ENCODE measurements around the gene KCNE4.
A peak's percentile ranks its signal among the peaks of the same experiment; 100 is the strongest.

Gene KCNE4

DNA sequence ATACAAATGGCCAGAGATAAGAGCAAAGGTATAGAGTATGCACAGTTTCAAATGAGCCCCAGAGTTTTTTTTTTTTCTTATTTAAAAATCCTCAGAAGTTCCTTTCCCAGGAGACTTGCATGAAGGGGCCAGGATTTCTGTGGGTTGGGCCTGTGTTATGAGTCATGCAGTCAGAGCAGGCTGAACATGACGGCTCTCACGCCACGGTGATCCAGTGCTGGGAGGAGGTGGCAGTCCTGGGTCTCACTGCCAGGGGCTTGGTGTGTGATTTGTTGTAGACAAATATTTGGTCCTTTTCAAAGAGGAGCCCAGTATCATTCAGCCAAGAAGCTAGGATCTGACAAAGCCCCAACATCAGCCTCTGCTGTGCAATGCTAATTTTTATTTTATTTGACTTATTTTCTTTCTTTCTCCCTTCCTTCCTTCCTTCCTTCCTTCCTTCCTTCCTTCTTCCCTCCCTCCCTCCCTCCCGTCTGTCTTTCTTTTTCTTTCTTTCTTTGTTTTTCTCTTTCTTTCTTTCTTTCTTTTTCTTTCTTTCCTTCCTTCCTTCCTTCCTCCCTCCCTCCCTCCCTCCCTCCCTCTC is 10.4 kb upstream of the KCNE4 start:
- DNase-seq = peak; percentile 81 to 83 (median 83)

DNA sequence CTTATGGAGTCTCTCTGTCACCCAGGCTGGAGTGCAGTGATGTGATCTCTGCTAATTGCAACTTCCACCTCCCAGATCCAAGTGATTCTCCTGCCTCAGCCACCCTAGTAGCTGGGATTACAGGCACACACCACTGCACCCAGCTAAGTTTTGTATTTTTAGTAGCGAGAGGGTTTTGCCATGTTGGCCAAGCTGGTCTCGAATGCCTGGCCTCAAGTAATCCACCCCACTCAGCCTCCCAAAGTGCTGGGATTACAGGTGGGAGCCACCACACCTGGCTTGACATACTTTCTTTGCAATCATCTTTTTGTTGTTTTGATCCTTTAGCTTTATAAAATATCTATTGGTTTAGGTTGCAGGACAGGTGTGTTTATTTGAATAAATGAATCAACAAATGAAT is 9.7 kb upstream of the KCNE4 start:
- DNase-seq = no peak

DNA sequence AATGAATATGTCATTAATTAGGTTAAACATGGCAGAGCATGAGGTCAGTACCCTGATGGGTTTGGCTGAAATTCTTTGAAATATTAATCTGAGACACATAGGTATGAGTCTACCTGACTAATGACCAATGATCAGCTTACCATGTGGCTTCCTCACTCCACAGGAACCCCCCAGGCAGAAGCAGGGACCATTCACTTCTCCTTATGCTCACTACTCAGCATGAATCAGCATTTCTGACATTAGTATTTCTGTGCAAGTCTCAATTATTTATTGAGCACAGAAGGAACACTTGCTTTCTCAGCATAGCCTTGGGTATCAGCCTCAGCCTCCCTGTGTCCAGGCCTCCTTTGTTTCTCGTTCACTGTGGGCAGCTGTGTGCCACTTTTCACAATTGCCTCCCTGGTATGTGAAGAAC is 9.3 kb upstream of the KCNE4 start:
- DNase-seq = peak; percentile 42 to 59 (median 49)

DNA sequence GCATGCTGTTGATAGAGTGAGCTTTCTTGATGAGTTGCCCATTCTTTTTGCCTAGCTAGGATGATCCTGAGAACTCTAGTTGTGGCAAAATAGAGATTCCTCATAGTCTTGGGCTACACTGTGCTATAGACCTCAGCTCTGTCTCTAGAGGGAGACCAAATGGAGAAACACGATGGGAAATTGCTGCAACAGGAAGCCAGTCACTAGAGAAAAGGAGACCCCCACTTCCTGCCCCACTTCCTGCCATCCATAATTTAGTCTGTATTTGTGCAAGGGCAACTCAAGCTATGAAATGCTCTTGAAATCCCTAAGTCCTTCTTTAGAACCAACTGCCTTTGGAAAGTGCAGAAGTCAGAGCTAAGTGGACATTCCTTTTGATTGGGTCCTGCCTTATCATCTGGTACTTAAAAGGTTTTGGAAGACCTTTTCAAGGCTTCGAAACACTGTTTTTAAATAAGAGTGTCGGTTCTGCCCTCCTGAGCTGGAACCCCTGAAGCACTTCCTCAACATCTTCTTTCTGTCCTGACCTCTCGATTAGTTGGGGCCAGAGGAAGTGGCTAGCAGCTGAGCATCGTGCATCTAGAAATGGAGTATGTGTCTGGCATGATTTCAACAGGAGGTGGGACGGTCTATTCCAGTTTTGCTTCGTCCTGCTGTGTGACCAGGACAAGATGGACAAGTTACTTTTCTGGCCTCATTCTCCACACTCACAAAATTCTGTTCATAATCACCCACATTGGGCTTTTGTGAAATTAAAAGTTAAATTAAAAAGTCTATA is 8.6 kb upstream of the KCNE4 start:
- peak; percentile 30 to 42 (median 37) for DNase-seq

DNA sequence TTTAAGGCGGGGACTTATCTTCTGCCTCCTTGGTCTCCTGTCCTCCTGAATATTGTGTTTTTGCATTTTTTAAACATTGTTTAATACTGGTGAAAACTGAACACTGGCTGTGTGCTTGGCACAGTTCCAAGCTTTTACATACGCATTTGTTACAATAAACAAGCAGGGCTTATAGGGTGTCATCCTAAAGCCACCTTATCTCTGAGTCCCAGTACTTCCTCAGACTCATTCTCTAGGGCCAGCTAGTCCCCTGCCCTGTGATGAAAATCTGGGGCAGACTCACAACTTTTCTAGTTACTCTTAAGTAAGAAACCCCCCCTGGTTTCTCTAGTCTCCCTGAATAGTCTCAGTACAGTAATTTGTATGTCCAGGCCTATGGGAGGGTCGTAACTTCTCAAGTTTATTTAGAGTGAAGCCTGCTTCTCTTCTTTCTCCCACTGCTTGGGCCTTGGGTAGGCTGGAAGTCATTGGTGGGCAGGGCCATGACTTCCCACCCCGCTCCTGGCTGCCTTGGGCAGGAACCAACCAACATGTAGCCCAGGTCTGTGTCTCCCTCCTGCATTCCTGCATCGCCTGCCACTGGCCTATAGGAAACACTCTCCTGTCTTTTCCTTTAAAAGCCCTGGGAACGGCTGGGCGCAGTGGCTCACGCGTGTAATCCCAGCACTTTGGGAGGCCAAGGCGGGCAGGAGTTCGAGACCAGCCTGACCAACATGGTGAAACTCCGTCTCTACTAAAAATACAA is 7.7 kb upstream of the KCNE4 start:
- DNase-seq = no peak

DNA sequence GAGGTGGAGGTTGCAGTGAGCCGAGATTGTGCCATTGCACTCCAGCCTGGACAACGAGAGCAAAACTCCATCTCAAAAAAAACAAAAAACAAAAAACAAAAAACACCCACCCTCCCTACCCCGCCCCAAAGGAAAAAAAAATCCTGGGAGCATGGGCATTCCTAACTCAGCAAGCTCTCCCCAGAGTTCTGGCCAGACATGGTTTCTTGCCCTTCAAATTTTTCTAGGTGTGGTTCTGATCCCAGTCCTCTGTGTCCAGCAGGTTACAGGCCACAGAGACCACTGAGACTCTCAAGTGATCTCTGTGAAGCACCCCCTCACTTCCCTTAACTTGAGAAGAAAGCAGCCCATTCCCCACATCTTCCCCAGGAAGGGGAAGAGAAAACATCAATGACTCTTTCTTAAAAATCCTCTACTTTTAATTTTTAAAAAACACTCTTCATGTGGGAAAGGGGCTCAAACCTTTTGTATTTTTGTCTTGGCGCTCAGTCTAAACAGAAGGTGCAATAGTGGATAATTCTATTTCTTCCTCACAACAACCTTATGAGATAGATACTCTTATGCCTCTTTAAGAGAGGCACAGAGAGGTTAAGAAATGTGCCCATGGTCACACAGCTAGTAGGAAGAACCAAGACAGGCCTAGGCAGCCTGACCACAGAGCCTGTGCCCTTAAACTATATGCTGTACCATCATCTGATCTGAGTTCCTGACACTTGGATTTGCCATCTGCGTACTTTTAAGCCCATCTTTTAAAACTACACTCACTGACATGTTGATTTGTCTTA is 6.9 kb upstream of the KCNE4 start:
- no peak for DNase-seq

DNA sequence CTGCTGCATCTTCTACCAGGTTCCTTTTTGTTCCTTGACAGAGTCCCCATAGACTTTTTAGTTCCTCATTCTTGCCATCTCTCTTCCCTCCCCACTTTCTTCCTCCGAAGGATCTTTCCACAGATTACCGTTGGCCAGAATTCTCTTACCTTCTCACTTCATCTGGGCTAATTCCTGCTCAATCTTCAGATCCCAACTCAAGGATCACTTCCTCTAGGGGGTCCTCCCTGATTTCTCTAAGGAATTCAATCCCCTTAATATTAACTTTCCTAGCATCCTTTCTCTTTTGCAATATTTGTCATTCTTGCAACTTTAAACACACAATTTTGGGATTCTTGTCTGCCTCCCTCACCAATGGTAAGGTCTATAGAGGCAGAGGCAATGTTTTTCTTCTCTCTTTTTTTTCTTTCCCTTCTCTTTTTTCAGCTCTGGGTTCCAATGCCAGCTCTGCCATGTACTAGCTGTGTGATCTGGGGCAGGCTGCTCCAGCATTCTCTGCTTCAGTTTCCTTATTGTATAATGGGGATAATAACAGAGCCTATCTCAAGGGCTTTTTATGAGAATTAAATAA is 5.4 kb upstream of the KCNE4 start:
- no peak for DNase-seq

DNA sequence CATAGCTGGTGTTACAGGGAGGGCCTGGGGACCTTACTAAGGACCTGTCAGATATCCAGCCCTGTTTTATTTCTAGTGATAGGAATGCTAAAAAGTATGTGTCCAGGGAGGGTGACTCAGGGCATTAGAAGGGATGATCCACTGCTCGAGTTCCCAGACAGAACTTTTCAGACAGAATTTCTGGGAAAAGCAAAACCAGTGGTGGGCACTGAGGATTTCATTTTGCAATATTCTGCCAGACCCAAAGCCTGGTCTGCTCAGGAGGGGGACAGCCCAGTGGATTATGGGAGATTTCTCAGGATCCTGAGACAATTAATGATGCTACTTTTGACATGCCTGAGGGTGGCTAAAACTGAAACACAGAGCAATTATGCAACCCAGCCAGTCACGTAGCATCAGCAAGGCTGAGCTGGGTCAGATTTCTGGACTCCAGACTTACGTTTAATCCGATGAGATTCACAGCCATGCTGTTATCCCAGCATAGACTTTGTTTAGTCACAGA is 4.7 kb upstream of the KCNE4 start:
- DNase-seq = no peak

DNA sequence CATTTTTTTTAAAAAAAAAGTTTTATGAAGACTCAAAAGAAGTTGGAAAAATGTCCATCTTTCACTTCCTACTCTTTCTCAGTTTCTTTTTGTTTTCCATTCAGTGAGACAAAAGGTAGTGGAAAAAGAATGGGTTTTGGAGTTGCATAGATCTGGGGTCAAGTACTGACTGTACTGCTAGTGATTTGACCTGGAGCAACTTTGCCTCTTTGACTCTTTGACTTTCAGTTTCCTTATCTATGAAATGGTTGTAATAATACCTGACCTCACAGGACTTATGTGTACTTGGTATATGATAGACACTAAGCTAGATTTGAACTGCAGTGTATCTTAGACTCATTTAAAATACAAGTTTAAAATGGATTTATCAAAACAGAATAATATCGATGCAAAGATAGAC is 3.5 kb upstream of the KCNE4 start:
- no peak for DNase-seq

DNA sequence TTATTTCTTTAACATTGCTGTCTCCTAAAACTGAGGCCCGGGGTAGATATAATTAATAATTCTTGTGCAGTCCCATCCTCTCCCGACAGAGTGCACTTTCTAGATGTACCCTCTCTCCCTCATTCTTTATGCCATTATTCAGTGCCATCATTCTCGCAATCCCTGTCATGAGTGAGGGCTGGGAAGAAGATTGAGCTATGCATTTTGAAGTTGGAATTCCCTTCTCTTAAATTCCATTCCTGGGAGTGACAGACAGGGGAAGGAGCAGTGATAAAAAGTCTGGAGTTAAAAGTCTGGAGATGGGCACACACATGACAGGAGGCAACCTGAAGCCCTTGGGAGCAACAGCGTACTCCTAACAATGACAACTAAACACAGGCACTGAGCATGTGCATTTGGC is 2.6 kb upstream of the KCNE4 start:
- DNase-seq = no peak

DNA sequence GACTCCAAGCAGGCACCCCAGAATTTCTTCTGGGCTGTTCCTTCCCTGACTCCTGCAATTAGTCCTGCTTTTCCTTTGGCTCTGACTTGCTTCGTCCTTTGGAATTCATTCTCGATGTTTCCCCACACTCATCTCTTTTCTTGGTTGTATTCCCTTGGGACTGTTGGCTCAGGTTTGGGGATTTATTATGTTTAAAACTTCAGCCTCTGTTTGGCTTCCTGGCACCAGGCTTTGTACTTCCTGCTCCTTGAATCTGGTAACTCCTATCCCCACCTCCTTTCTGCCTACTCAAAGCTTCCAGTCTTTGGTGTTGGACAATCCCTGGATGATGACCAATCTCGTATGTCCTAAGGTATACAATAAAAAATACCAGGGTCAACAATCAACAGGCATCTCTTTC is 1.8 kb upstream of the KCNE4 start:
- DNase-seq = no peak

DNA sequence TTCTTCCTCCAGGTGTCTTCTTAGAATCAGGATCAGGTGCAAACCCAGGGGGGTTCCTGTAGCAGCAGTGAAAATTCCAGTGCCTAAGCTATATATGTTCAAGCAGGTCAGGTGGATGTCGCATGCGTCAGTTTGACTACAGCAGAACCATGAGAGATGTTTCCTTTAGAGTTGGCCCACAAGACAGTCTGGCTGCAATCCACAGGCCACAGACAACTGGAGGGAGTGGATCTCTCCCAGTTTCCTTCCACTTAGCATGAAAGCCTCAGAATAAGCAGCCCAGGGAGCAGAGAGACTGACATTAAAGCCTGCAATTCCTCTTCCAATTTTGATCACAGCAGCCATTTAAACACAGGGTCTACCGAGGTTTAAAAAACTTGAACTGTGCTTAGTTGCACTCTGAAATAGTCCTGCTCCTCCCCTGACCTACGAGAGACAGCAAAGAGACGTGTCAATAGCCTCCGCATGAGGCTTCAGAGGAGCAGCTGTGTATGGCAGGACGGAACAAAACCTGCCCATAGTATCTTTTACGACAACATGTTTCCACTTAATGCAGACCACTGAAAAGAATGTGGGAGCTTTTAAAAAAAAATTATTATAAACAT is 988 bp upstream of the KCNE4 start:
- no peak for DNase-seq

DNA sequence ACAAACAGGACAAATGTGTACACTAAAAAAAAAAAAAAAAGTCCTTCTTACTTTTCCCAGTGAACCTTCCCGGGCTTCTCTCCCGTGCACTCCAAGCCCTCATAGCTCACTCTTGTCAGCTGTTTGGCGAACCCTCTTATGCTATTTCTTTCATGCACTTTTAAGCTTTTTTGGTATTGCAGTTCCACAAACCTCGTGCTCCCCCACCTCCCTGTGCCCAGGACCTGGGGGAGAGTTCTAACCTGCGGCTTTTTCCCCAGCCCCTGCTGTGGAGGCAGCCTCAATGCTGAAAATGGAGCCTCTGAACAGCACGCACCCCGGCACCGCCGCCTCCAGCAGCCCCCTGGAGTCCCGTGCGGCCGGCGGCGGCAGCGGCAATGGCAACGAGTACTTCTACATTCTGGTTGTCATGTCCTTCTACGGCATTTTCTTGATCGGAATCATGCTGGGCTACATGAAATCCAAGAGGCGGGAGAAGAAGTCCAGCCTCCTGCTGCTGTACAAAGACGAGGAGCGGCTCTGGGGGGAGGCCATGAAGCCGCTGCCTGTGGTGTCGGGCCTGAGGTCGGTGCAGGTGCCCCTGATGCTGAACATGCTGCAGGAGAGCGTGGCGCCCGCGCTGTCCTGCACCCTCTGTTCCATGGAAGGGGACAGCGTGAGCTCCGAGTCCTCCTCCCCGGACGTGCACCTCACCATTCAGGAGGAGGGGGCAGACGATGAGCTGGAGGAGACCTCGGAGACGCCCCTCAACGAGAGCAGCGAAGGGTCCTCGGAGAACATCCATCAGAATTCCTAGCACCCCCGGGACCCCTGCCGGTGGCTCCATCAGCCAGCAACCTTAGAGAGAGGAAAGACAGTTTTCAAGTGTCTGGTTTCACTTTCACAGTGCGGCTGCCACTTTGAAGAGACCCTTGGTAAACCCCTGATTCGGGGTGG is 826 bp downstream of the KCNE4 start:
- no peak for DNase-seq

DNA sequence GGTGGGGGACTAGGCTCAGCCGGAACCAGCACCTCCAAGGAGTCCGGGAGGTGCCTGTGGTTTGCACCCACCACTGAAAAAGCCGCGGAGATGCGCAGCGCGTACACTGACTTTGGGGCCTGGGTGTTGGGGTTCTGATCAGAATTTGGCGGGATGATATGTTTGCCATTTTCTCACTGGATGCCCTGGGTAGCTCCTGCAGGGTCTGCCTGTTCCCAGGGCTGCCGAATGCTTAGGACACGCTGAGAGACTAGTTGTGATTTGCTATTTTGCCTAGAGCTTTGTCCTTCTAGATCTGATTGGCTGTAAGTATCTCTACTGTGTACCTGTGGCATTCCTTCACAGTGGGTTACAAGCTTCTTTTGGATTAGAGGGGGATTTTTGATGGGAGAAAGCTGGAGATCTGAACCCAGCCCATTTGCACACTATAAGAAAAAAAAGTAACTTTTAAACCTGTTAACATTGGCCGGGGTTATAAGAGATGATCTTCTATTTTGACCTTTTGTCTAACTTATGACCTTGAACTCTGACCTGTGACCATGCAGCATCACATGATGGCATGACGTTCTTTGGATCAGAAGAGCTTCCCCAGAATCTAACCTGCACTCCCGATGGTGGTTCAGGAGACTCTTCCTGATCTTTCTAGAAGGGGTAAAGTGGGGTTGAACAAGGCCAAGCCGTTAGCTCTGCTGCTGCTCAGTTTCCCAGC is 1.6 kb downstream of the KCNE4 start:
- DNase-seq = no peak

DNA sequence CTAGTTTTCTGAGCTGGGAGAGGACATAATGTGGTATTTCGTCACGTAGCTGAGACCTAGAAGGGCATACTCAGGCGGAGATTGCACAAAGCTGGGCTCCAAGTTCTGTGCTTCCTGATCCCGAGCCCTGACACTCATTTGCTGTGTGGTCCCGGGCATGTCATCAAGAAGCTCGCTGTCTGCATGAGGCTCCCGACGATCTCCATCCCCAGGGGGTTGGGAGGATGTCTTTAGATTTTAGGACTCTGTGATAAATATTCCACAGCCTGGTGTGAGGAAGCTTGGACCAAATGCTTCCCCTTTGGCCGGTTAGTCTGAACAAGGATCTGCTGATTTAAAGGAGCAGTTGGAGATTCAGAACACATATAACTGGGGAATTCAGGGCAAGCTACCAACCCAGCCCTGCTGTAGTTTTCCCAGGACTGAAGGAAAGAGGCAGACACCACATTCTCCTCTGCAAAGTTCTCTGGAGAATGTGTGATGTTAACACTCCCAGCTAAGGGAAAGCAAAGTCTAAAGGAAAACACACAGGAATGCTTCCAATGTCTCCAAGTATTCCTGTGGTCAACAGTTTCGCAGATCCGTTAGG is 2.3 kb downstream of the KCNE4 start:
- DNase-seq = no peak

DNA sequence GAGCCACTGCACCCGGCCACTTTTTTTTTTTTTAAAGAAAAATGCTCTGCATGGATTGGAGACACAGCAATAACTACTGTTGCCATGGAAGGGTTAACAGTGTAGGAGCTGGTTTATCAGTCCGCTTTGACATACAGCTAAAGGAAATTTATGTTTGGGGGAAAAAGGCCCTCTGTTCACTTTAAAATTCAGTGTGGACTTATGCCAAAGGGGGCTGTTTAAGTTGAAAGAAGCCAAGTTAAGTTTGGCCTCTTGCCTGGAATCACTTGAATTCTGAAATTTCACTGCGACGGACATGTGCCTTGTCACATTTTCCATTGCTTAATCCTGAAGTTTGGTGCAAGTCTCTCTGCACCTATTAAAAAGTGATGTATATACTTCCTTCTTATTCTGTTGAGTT is 3.1 kb downstream of the KCNE4 start:
- DNase-seq = no peak

DNA sequence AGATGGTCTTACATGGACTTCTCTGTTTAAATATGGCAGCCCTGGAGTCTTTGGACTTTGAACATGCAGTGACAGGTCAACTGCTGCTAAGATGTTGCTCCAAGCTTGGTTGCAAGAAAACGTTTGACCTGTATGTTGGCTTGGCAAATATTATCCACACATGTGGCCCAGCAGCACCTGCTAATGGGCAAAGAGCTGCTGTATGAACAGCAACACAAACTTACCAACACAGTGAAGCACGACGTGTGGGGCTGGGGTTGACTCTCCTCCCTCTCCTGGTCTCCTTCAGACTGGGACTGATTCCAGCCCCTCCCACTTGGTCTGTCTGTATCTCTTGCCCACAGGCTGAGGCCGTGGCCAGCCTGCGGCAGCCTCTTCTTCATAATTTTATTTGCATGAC is 3.8 kb downstream of the KCNE4 start:
- no peak for DNase-seq

DNA sequence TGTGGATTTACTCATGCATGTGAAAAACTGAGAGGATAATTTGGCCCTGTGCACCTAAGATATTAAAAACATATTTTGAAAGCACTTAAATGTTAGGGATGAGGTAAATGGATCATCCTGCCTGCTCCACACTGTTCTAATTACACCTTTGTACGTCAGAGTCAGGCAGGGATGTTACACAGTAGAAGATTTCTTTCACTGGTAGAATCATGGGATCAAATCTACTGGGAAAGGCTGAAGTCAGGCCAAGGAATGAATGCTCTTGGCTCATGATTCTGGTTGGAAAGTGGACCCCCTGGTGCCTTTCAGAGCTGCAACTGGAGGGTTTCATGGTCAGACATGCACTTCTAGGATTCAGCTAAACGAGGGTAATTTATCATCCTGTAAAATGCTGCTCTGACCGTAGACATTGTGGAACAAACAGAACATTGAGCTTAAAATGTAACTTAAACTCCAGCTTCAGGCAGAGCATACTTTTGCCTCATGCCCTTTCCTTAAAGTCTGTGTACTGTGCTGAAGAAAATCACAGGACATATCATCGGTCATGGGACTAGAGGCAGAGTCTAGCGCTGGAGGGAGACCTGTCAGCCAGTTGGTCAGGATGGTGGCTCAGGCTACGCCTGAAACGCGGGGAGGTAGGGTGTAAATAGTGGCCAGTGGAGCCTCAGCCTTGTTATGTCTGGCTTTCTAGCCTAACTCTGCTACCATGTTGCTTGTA is 4.9 kb downstream of the KCNE4 start:
- no peak for DNase-seq

DNA sequence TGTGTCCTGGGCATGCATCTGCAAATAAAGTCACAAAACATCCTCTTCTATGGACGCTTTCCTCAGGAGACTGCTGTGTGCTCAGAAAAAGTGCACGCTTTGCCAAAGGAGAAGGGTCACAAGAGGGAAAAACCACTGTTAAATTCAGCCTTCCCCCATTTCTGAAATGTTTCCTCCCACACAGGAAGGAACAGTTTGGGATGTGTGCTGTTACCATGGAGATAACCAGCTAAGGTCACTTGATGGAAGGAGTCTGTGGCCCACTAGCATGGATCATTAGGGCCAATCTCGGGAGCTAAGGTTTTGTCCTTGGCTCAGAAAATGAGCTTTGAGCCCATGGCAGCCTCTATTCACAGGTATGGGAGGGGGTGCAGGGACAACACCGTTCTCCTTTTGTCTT is 5.6 kb downstream of the KCNE4 start:
- DNase-seq = no peak
